Osteoblast (primary cell): ENCODE data around the gene INPP5A. TPM values are rescaled to one million over a fixed set of nuclear protein-coding genes. Genes with fewer than 3 reads are reported as not detected.

ENCODE experiments used
- DNase-seq: peaks from one replicate; pipeline ENCODE4 v3.0.0; 2011; ENCODE audit warnings: low spot score, mixed read lengths; ENCODE audit not compliant: insufficient read length; ENCODE audit errors: missing footprints
- H2AFZ ChIP-seq: 2 replicates; pipeline ENCODE4 v1.6.0; 2011; ENCODE audit warnings: mild to moderate bottlenecking, low read length
- H3K27ac ChIP-seq: 2 replicates; pipeline ENCODE4 v1.5.1; 2011; ENCODE audit warnings: mild to moderate bottlenecking, low read depth, low read length, moderate library complexity
- H3K27me3 ChIP-seq: 2 replicates; pipeline ENCODE4 v1.6.0; 2012; ENCODE audit warnings: mild to moderate bottlenecking, control low read depth, inconsistent platforms, low read length, moderate library complexity; ENCODE audit not compliant: insufficient read depth
- H3K36me3 ChIP-seq: 2 replicates; pipeline ENCODE4 v1.5.1; 2011; ENCODE audit warnings: mild to moderate bottlenecking, low read length, control low read depth, moderate library complexity; ENCODE audit not compliant: insufficient read depth
- H3K4me1 ChIP-seq: 2 replicates; pipeline ENCODE4 v1.5.1; 2011; ENCODE audit warnings: mild to moderate bottlenecking, low read length, control low read depth, moderate library complexity; ENCODE audit not compliant: insufficient read depth
- H3K4me2 ChIP-seq: 2 replicates; pipeline ENCODE4 v1.6.0; 2011; ENCODE audit warnings: mild to moderate bottlenecking, low read length; ENCODE audit not compliant: insufficient read depth
- H3K4me3 ChIP-seq: fragments of 200-600 bp; sonication (generic); 3 replicates; pipeline ENCODE4 v1.5.1; 2012; ENCODE audit warnings: mild to moderate bottlenecking, low read length, inconsistent platforms; ENCODE audit not compliant: insufficient read depth
- H3K79me2 ChIP-seq: 2 replicates; pipeline ENCODE4 v1.6.0; 2012; ENCODE audit warnings: mild to moderate bottlenecking, low read length, control low read depth, inconsistent platforms; ENCODE audit not compliant: insufficient read depth
- H3K9me3 ChIP-seq: 2 replicates; pipeline ENCODE4 v1.5.1; 2011; ENCODE audit warnings: low read depth, low read length, control low read depth
- H4K20me1 ChIP-seq: 2 replicates; pipeline ENCODE4 v1.6.0; 2012; ENCODE audit warnings: mild to moderate bottlenecking, low read length, control low read depth; ENCODE audit not compliant: insufficient read depth
- total RNA-seq: library from RNA; depleted of rRNA; stranded (reverse); fragments of >200 nt; gene quantifications from 2 replicates; pipeline ENCODE4 v1.2.3, GENCODE V29; 2012
- TF ChIP-seq, protein P1 (sequence below): IDR thresholded peaks from 2 replicates; pipeline ENCODE4 v1.5.1; 2011; ENCODE audit warnings: mild to moderate bottlenecking, low read depth, low read length, moderate library complexity; ENCODE audit errors: extremely low read depth

INPP5A gene
- total RNA-seq, 1 donor = 22.8 TPM

DNA sequence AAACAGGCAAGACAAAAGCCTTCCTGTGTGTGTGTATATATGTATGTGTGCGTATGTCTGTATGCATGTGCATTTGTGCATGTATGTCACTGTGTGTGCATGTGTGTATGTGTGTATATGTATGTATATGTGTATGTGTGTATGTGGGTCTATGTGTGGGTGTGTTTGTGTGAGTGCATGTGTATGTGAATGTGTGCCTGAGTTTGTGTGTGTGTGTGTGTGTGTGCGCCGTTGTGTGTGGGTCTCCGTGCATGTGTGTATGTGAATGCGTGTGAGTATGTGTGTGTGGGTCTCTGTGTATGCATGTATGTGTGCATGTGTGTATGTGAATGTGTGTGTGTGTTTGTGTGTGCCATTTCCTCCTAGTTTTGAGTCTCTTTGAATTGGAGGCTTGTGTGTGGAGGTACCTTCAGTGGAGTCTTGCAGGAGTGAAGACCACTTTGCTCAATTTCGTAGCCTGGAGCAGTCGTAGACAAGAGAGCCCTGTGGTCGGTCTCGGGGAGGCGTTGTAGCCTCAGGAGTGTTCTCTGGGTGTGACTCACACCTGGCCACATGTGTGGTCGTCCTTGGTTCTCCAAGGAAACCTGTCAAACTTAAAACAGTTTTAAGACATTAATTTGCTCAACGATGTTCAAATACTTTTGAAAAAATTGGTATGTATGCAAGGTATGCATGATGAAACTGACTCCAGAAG, 28.1 kb downstream of the INPP5A start:
- TF ChIP-seq, protein P1, sequence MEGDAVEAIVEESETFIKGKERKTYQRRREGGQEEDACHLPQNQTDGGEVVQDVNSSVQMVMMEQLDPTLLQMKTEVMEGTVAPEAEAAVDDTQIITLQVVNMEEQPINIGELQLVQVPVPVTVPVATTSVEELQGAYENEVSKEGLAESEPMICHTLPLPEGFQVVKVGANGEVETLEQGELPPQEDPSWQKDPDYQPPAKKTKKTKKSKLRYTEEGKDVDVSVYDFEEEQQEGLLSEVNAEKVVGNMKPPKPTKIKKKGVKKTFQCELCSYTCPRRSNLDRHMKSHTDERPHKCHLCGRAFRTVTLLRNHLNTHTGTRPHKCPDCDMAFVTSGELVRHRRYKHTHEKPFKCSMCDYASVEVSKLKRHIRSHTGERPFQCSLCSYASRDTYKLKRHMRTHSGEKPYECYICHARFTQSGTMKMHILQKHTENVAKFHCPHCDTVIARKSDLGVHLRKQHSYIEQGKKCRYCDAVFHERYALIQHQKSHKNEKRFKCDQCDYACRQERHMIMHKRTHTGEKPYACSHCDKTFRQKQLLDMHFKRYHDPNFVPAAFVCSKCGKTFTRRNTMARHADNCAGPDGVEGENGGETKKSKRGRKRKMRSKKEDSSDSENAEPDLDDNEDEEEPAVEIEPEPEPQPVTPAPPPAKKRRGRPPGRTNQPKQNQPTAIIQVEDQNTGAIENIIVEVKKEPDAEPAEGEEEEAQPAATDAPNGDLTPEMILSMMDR = no peak
- no peaks in the 10 kb centered on the region for H3K9me3 ChIP-seq
- H2AFZ ChIP-seq = no peak overlapping the region
- no peak overlapping the region for H3K4me3 ChIP-seq
- no peaks in the 10 kb centered on the region for H3K36me3 ChIP-seq
- H3K79me2 ChIP-seq = peaks cover 51% of the 10 kb centered on the region
- no peaks in the 10 kb centered on the region for H3K27me3 ChIP-seq
- H3K4me1 ChIP-seq = peaks cover 10% of the 10 kb centered on the region
- peaks cover 80% of the 10 kb centered on the region for H4K20me1 ChIP-seq
- H3K27ac ChIP-seq = no peak overlapping the region
- H3K4me2 ChIP-seq = no peak overlapping the region
- no peak for DNase-seq

DNA sequence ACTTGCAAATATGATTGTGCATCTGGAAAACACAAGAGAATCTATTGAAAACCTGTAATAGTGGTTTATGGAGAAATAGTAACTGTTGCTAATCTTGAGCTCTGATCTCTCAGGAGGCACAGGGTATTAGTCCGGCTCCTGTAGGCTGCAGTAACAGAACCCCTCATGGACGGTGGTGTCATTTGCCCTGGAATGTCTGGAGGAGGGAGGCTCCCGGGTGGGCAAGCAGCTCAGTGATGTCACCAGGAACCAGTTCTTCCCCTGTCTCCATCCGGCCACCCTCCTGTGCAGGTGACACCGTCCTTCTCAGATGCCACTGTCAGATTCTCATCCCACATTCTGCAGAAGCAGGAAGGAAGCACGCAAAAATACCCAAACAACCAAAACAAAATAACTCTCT, 29.3 kb downstream of the INPP5A start:
- no peak for DNase-seq
- Histone ChIP-seq H3K36me3 (no peaks in the 10 kb centered on the region), H3K27me3 (no peaks in the 10 kb centered on the region), H2AFZ (no peak overlapping the region), H3K9me3 (no peaks in the 10 kb centered on the region), H3K4me2 (no peak overlapping the region), H4K20me1 (peaks cover 81% of the 10 kb centered on the region), H3K4me3 (no peak overlapping the region), H3K4me1 (peaks cover 16% of the 10 kb centered on the region), H3K79me2 (peaks cover 54% of the 10 kb centered on the region), H3K27ac (no peak overlapping the region)
- TF ChIP-seq, protein P1 = no peak

DNA sequence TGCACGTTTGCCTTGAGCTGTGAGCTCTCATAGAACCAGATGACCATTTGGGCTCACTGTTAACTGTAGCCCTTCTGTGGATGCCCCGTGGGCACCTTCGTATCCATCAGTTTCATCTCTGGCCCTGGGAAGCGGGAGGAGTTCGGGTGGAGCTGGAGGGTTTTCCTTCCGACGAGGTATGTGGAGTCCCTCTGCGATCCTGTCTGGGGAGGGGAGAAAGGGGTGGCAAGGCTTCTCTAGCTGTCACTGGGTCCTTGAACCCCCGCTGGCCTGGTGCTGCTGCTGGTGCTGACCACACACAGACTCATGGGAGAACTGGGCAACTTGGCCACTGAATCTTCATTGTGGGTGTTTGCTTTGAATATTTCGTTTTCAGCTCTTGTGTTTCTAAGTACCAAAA, 32.7 kb downstream of the INPP5A start:
- Histone ChIP-seq H3K9me3 (no peaks in the 10 kb centered on the region), H3K79me2 (peaks cover 36% of the 10 kb centered on the region), H3K36me3 (no peaks in the 10 kb centered on the region), H2AFZ (no peak overlapping the region), H3K27me3 (no peaks in the 10 kb centered on the region), H4K20me1 (peaks cover 69% of the 10 kb centered on the region), H3K4me1 (peaks cover 24% of the 10 kb centered on the region), H3K4me3 (no peak overlapping the region), H3K27ac (no peak overlapping the region), H3K4me2 (no peak overlapping the region)
- no peak for DNase-seq
- TF ChIP-seq, protein P1 = no peak

DNA sequence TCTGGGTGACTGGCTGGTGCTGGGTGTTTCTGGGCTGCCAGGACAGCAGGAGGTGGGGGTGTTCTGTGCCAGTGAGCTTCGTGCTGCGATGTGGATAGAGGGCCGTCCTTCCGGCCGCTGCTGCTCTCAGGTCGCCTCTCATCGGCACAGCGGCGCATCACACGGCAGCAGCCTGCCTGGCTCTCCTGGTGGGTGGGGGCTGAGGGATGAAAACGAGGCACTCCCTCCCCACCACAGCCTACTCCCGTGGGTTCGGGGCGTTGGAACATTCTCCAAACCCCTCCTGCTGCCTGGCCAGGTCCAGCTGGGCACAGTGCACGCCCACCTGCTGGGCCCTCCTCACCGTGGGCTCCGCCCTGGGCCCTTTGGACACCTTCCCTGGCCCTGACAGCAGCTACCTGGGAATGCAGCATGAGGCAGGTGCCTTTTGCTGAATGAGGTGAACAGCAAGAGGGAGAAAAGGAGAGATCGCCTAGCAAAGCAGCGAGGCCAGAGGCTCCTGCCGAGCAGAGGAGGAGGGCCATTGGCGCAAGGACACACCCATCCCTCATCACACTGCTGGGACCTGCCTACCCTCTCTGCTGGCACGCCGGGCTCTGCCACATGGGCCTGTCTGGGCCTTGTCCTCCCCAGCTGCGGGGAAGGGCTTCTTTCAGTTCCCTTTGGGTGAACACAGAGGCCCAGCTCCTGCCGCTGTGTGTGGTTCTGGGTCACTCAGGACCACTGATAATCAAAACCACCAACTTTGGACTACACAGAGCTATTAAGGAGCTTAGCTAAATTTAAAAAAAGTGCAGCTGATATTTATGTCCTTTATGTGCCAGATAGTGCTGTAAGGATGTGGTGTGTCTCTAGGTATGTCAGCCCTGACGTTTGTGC, 33.4 kb downstream of the INPP5A start:
- DNase-seq = no peak
- Histone ChIP-seq H3K27me3 (no peaks in the 10 kb centered on the region), H3K4me3 (no peak overlapping the region), H3K36me3 (no peaks in the 10 kb centered on the region), H3K27ac (no peak overlapping the region), H3K4me2 (no peak overlapping the region), H4K20me1 (peaks cover 69% of the 10 kb centered on the region), H3K79me2 (peaks cover 31% of the 10 kb centered on the region), H3K4me1 (peaks cover 32% of the 10 kb centered on the region), H3K9me3 (no peaks in the 10 kb centered on the region), H2AFZ (no peak overlapping the region)
- TF ChIP-seq, protein P1 = no peak
